Neural crest cell (in vitro differentiated cells): ENCODE data around the gene OR9Q2. TPM values are rescaled to one million over a fixed set of nuclear protein-coding genes. Genes with fewer than 3 reads are reported as not detected.
"Not testable (repeated sequence)": the region's sequence is repeated elsewhere in the genome, so short reads cannot be mapped to it uniquely, and the experiment has no call there.

Source experiments
- DNase-seq: peaks from one replicate; pipeline ENCODE4 v3.0.0; 2021; ENCODE audit warnings: low read depth, mixed read lengths, low spot score
- H3K27ac Mint-ChIP-seq: one replicate; pipeline ENCODE4 v1.8.0; 2021; ENCODE audit warnings: mild to moderate bottlenecking, mixed read lengths; ENCODE audit not compliant: unreplicated experiment
- H3K27me3 Mint-ChIP-seq: 2 replicates; pipeline ENCODE4 v1.8.0; 2021; ENCODE audit warnings: low read depth, mild to moderate bottlenecking, mixed read lengths
- H3K36me3 Mint-ChIP-seq: 2 replicates; pipeline ENCODE4 v1.8.0; 2021; ENCODE audit warnings: low read depth, mild to moderate bottlenecking, mixed read lengths
- H3K4me1 Mint-ChIP-seq: 2 replicates; pipeline ENCODE4 v1.8.0; 2021; ENCODE audit warnings: mixed read lengths
- H3K4me3 Mint-ChIP-seq: one replicate; pipeline ENCODE4 v1.8.0; 2021; ENCODE audit warnings: mild to moderate bottlenecking, mixed read lengths
- H3K9me3 Mint-ChIP-seq: 2 replicates; pipeline ENCODE4 v1.8.0; 2021; ENCODE audit warnings: mixed read lengths
- total RNA-seq: library from RNA; stranded (reverse); gene quantifications from 2 replicates; pipeline ENCODE4 v1.2.1, GENCODE V29; 2021
- TF ChIP-seq, protein P1 (sequence below): fragments of 200-600 bp; sonication (generic); conservative IDR thresholded peaks from 2 replicates; pipeline ENCODE4 v1.5.0; 2021; ENCODE audit warnings: antibody characterized with exemption, mild to moderate bottlenecking

OR9Q2 gene
- total RNA-seq, 1 donor from 2014 or later: not detected

DNA sequence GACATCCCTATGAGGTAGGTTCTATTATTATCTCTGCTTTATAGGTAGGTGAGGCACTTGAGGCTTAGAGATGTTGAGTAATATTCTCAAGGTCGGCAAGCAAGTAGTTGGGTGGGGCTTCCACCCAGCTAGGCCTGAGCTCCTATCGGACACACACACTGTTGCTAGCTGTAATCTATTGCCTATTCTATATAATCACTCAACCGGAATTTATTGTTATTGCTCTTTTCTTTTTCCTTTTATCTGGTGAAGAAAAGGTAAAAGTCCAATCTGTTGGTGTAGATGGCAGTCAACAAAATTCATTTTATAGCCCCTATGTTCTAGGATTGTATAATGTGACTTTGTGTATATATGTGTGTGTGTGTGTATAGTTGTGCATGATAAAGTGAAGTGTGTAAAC lies 3.4 kb downstream of the OR9Q2 start:
- no peak overlapping the region for H3K27ac Mint-ChIP-seq

GRCh38 chr11:58193391-58193790 lies 4.5 kb downstream of the OR9Q2 start:
- Mint-ChIP-seq H3K27ac (no peak overlapping the region), H3K36me3 (no peaks in the 10 kb centered on the region), H3K9me3 (peaks cover 3% of the 10 kb centered on the region), H3K4me3 (no peak overlapping the region), H3K27me3 (peaks cover 2% of the 10 kb centered on the region), H3K4me1 (no peaks in the 10 kb centered on the region)
- no peak for DNase-seq
- TF ChIP-seq, protein P1, sequence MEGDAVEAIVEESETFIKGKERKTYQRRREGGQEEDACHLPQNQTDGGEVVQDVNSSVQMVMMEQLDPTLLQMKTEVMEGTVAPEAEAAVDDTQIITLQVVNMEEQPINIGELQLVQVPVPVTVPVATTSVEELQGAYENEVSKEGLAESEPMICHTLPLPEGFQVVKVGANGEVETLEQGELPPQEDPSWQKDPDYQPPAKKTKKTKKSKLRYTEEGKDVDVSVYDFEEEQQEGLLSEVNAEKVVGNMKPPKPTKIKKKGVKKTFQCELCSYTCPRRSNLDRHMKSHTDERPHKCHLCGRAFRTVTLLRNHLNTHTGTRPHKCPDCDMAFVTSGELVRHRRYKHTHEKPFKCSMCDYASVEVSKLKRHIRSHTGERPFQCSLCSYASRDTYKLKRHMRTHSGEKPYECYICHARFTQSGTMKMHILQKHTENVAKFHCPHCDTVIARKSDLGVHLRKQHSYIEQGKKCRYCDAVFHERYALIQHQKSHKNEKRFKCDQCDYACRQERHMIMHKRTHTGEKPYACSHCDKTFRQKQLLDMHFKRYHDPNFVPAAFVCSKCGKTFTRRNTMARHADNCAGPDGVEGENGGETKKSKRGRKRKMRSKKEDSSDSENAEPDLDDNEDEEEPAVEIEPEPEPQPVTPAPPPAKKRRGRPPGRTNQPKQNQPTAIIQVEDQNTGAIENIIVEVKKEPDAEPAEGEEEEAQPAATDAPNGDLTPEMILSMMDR: no peak

More for the DNA sequence above, 3.4 kb downstream of the OR9Q2 start:
- TF ChIP-seq, protein P1: no peak
- Mint-ChIP-seq H3K9me3 (peaks cover 3% of the 10 kb centered on the region), H3K27me3 (peaks cover 2% of the 10 kb centered on the region), H3K4me3 (no peak overlapping the region), H3K4me1 (no peaks in the 10 kb centered on the region), H3K36me3 (no peaks in the 10 kb centered on the region)
- DNase-seq: no peak

- DNase-seq: no peak
- Mint-ChIP-seq H3K9me3 (peaks cover 7% of the 10 kb centered on the region), H3K27ac (no peak overlapping the region), H3K27me3 (no peaks in the 10 kb centered on the region), H3K4me3 (no peak overlapping the region), H3K4me1 (no peaks in the 10 kb centered on the region), H3K36me3 (no peaks in the 10 kb centered on the region)
- TF ChIP-seq, protein P1: no peak
Observed at GRCh38 chr11:58195939-58196338, 7.1 kb downstream of the OR9Q2 start.

- TF ChIP-seq, protein P1: no peak
Observed at GRCh38 chr11:58199271-58199670, 10.4 kb downstream of the OR9Q2 start.

GRCh38 chr11:58204042-58204441 lies 15.2 kb downstream of the OR9Q2 start, which contains the start of gene OR1S2:
OR1S2 (minus strand) TSS chr11:58204142; CDS start chr11:58204142, 0 bp downstream.
- no peak for DNase-seq
- H3K27ac Mint-ChIP-seq: no peak within 1 kb of the TSS

More at GRCh38 chr11:58199271-58199670, 10.4 kb downstream of the OR9Q2 start:
- H3K4me1 Mint-ChIP-seq: no peaks in the 10 kb centered on the region
- H3K9me3 Mint-ChIP-seq: peaks cover 14% of the 10 kb centered on the region
- no peaks in the 10 kb centered on the region for H3K36me3 Mint-ChIP-seq
- H3K4me3 Mint-ChIP-seq: no peak overlapping the region
- DNase-seq: no peak
- H3K27me3 Mint-ChIP-seq: peaks cover 3% of the 10 kb centered on the region
- no peak overlapping the region for H3K27ac Mint-ChIP-seq

DNA sequence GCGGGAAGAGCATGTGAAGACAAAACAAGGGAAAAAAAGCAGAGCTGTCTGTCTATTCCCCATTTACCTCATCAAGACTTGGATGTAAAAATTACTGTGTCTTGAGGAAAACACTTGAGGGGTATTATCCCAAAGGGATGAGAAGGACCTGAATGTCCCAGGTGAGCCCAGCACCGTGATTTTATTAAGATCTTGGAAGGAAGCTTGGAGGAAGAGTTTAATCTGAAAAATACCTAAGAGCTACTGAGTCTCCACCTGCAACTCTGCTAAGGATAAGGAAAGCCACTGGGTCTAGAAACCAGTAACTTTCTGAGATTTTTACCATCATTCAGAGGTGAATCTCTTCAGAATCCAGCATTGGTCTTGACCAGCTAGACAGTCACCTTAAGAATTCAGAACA lies 23.6 kb downstream of the OR9Q2 start, which contains the start of gene OR1S1:
Gene OR1S1, plus strand, starts transcription at position 301 of the 400 bp plus-strand sequence.
- not testable (repeated sequence) for H3K4me3 Mint-ChIP-seq, H3K27ac Mint-ChIP-seq, DNase-seq, H3K36me3 Mint-ChIP-seq, H3K4me1 Mint-ChIP-seq, H3K9me3 Mint-ChIP-seq, H3K27me3 Mint-ChIP-seq

More at GRCh38 chr11:58204042-58204441, 15.2 kb downstream of the OR9Q2 start, which contains the start of gene OR1S2:
- Mint-ChIP-seq H3K36me3 (no peaks in the 10 kb centered on the region), H3K4me3 (no peak within 1 kb of the TSS), H3K9me3 (peaks cover 8% of the 10 kb centered on the region), H3K27me3 (peaks cover 14% of the 10 kb centered on the region), H3K4me1 (no peaks in the 10 kb centered on the region)
- TF ChIP-seq, protein P1: no peak
